ENCODE results near the gene ANO2.

Gene ANO2

GRCh38 chr12:5768171-5768570 is 176.9 kb downstream of the ANO2 start:
- TF ChIP-seq CTCF (IDR thresholded peaks at IDR 0.05; ENCODE audit: low read depth, low read length), result no peak
- DNase-seq (ENCODE audit: extremely low read depth, low read depth), result no peak

GRCh38 chr12:5758347-5758746 is 186.7 kb downstream of the ANO2 start:
- TF ChIP-seq CTCF (IDR thresholded peaks at IDR 0.05; ENCODE audit: low read depth, low read length), result no peak
- no peak for DNase-seq (ENCODE audit: extremely low read depth, low read depth)

- DNase-seq (ENCODE audit: extremely low read depth, low read depth), result no peak
- TF ChIP-seq CTCF (IDR thresholded peaks at IDR 0.05; ENCODE audit: low read depth, low read length), result no peak
Measured at GRCh38 chr12:5756338-5756842, 188.7 kb downstream of the ANO2 start.

GRCh38 chr12:5748027-5748426 is 197.0 kb downstream of the ANO2 start:
- DNase-seq (ENCODE audit: extremely low read depth, low read depth), result no peak
- no peak for TF ChIP-seq CTCF (IDR thresholded peaks at IDR 0.05; ENCODE audit: low read depth, low read length)

- no peak for DNase-seq (ENCODE audit: extremely low read depth, low read depth)
- no peak for TF ChIP-seq CTCF (IDR thresholded peaks at IDR 0.05; ENCODE audit: low read depth, low read length)
Measured at GRCh38 chr12:5746917-5747316, 198.1 kb downstream of the ANO2 start.

GRCh38 chr12:5746036-5746908 is 198.8 kb downstream of the ANO2 start:
- no peak for TF ChIP-seq CTCF (IDR thresholded peaks at IDR 0.05; ENCODE audit: low read depth, low read length)
- no peak for DNase-seq (ENCODE audit: extremely low read depth, low read depth)

- DNase-seq (ENCODE audit: extremely low read depth, low read depth), result peak; percentile 4
- peak; percentile 83 for TF ChIP-seq CTCF (IDR thresholded peaks at IDR 0.05; ENCODE audit: low read depth, low read length)
Measured at GRCh38 chr12:5745251-5745888, 199.7 kb downstream of the ANO2 start.
